Measurements from ENCODE around the gene FAM136A.
"Not testable (repeated sequence)": the region's sequence is repeated elsewhere in the genome, so short reads cannot be mapped to it uniquely, and the experiment has no call there.

FAM136A gene

DNA sequence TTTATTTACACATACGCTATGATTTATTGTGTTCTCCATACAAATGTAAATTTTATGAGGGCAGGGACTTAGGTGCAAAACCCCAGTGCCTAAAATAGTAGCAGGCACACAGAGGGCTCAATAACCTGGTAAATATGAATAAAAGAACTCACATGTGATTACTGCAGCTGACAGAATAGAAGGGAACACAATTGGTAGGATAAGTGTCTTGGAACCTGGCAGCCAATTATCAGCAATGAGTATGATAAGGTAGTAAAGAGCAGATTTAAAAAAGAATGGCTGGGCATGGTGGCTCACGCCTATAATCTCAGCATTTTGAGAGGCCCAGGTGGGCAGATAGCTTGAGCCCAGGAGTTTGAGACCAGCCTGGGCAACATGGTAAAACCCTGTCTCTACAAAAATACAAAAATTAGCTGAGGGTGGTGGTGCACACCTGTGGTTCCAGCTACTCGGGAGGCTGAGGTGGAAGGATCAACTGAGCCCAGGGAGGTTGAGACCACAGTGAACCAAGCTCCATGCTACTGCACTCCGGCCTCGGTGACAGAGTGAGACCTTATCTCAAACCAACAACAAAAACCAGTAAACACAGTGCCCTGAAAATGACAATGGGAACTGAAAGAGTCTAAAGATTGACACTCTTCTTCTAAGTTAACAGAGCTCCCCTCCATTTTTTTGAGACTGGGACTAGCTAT is 18.2 kb downstream of the FAM136A start:
- DNase-seq, result no peak

DNA sequence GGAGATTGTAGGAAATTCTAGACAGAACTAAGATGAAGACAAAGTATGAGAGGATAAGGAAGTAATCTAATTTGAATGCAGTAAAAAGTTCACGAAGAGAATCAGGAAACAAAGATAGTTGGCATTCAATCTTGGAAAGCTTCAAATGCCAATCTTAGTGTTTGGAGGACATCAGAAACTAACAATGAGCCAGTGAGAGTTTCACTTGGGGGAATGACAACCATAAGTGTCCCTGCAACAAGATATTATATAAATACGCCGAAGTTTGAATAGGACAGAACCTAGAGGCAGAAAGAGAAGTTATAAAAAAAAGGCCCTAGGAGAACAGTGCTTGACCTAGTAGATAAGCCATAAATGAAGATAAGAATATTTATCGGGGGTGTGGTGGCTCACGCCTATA is 19.4 kb downstream of the FAM136A start:
- DNase-seq, result no peak

DNA sequence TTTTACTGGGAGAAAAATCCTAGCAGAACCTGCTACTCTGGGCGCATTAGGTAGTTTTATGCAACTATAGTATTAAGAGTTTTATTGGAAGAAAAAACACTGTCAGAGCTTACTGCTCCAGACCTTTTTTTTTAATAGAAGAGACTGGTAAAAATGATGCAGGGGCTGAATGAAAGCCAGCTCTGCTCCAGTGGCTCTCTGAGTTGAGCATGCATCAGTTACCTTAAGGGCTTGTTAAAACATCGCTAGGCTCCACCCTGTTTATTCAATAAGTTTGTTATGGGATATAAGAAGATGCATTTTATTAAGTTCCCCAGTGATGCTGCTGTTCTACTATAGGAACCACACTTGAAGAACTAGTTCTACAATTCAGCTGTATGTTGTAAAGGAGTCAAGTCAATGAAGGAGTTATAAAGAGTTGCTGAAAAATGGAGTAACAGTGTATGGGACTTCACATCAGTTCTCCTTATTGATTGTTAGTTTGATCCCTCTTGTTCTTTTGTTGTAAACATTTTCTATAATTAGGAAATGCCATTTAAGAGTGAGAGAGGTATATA is 21.5 kb downstream of the FAM136A start:
- DNase-seq, result no peak

DNA sequence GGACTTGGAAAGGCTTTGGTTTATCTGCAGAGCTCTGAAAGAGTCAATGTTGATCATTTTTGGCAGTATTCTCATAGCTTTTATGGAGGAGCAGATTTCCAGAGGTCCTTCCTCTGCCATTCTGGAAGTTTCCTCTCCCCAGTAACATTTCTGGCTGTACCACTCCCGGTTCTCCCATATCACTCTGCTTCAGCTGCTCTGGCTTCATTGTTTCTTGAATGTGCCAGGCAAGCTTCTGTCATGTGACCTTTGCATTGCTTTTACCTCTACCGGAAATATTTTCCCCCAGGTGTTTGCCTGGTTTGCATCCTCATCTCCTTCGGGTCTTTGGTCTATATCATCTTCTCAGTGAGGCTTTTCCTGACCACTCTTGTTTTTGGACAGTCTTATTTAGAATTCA is 31.5 kb downstream of the FAM136A start:
- DNase-seq, result no peak

DNA sequence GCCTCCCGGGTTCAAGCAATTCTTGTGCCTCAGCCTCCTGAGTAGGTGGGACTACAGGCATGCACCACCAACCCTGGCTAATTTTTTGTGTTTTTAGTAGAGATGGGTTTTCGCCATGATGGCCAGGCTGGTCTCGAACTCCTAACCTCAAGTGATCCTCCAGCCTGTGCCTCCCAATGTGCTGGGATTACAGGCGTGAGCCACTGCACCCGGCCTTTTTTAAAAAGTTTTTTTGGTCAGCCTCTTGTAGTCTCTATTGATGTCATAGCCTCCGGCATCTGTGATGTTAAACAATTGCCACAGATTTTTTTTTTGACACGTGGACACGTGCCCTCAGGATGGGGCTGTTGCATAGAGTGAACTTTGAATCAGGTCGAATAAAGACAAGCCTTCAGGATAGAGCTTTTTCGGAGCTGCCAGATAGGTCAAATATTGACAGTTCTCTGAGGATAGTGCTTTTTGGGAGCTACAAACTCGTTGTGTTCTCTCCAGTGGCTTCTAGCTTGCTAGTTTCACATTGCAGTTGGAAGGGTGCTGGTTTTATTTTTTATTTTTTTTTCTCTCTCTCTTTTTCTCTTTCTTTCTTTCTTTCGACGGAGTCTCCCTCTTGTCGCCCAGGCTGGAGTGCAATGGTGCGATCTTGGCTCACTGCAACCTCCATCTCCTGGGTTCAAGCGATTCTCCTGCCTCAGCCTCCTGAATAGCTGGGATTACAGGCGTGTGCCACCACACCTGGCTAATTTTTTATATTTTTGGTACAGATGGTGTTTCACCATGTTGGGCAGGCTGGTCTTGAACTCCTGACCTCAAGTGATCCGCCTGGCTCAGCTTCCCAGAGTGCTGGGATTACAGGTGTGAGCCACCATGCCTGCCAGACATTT is 32.2 kb downstream of the FAM136A start:
- not testable (repeated sequence) for DNase-seq

DNA sequence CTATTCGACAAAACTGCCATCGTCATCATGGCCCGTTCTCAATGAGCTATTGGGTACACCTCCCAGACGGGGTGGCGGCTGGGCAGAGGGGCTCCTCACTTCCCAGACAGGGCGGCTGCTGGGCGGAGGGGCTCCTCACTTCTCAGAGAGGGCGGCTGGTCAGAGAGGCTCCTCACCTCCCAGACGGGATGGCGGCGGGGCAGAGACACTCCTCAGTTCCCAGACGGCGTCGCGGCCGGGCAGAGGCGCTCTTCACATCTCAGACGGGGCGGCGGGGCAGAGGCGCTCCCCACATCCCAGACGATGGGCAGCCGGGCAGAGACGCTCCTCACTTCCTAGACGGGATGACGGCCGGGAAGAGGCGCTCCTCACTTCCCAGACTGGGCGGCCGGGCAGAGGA is 34.9 kb downstream of the FAM136A start:
- DNase-seq, result not testable (repeated sequence)

DNA sequence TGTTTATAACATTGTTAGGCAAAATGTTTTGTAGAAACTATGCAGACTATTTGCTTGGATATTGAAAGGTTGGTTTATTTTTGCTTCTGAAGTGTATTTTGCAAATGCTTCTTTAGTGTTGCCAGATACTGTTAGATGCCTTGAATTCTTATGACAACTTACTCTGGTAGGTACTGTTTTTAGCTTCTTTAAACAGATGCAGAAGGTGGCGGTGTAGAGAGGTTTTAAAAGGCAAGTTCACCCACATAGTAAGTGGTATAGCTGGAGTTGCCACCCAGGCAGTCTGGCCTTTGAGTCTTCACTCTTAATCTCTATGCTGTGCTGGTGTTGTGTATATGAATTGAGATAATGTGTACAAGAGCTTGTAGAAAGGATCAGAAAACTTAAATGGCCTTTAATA is 40.4 kb downstream of the FAM136A start:
- no peak for DNase-seq

DNA sequence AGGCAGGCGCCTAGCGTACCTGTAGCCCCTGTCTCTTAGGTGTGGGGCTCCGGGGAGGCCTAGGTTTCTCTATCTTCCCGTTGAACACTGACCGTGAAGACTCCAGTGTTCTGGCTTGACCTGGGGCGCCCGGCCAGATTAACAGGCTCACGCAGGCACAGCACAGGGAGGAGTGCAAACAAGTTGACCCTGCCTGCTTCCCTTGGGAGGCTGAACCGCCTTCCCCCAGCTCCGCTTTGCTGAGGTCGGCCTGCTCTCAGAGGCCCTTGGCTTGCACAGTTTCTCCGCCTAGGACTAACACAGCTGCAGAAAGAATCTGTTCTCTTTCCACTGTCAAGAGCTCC is 43.4 kb downstream of the FAM136A start:
- DNase-seq, result no peak

DNA sequence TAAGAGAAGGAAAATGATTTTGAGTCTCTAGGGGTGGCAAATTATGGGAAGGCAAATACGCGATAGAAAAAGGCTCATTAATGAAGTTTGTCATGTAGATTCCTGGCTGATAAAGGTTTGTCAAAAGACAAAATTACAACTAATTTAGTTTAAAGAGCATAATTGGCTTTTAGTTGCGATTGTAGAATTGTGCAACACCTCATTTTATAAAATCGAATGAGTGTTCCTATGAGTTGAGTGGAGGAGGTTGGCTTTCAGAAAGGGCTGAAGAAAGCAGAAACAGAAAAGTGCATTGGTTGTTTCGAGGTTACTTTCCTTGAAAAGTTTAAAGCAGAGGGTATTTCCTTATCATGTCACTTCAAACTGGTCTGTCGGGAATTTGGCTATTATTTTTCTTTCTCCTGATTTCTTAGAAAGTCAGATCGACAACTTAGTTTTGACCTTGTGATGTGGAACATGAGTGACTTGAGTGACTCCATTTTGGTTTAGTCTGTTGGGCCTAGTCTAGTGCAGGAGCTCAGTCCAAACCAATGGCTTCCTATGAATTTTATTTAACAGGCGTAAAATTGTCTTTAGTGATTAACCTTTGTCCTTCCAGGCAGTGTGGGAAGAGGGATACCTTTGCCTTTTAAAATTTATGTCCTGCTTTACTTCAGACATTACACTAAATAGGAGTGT is 46.1 kb downstream of the FAM136A start:
- no peak for DNase-seq

DNA sequence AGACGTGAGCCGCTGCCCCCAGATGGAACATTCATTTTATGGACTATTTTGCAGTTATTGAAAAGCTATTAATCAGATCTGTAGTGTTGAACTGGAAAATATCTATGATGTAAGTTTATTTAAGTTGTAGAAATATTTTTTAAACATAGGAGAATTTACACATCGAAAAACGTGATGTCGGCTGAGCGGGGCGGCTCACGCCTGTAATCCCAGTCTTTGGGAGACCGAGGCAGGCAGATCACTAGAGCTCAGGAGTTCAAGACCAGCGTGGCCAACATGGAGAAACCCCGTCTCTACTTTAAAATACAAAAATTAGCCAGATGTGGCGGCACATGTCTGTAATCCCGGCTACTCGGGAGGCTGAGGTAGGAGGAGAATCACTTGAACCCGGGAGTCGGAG is 51.4 kb downstream of the FAM136A start:
- DNase-seq, result no peak

DNA sequence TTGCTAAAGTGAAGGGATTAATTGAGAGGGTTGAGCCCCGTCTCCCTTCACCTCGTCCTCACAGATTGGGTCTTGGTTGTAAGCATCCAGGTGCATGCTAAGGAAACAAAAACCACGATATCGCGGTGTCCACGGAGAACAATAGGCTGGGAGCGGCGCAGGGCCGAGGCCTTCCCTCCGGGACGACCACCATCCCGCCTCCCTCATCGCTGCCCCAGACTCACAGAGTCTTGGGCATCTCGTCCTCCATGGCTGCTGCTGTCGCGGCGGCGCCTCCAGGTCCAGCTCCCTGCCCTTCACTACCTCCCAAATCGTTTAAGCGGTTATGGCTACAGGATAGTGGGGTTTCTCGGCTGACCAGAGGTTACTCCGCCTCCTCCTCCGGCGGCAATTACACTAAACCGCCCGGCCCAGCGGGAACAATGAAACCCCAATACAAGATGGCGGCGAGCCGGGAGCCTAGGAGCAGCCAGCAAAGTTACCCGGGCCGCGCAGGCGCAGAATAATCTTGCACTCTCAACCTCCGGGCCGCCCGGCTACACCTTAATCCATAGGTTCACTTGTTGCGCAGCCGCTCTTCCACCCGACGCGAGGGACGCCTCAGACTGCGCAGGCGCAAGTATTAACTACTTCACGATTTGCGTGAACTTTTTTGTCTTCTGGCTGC is 53.6 kb downstream of the FAM136A start, which contains the start of gene TIA1:
Gene TIA1 (minus strand): TSS at position 448 of the 667 bp plus-strand sequence. CDS start 198 bp downstream, at position 250.
- DNase-seq, result peak; percentile 98

DNA sequence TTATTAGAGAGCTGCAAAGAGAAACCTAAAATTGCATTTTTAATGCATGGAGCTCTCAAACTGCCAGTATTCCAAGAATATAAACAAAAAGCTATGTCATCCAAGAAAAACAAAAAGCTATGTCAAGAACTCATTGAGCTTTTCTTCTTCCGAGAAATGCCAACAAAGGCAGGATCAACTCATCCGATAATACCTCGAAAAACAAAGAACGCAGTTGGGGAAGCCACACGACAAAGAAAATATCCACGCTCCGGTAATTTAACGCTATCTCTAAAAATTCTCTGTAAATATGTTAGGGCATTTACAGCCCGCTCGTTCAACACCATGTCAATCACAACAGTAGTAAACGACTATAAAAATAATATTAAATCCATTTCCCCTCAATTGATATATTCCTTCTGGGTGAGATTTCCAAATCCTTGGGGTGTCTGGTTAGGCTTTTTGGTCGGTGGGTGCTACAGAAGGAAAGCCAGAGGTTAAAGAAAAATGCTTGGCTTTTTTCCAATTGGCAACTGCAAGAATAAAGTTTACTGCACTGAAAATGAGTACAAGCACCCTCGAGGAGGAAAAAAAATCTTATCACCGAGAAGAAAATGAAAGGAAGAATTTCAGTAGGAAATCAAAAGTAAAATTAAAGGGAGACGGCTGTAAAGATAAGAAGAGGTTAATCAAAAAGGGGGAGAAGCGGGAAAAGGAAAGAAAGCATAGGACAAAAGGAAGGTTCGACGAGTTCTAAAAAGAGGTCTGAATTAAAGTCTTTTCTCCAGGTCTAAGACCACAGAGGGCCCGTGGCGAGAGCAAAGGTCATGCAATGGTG is 54.3 kb downstream of the FAM136A start:
- DNase-seq, result no peak

Measured in activated T-cell treated with anti-CD3 and anti-CD28 coated beads, Interleukin-2, amount 50 U/mL, for 48 hours (primary cell).